ENCODE measurements around the gene BAZ2B. TPM values are rescaled to one million over a fixed set of nuclear protein-coding genes. Genes with fewer than 3 reads are reported as not detected.

Gene BAZ2B
- total and polyA plus RNA-seq, 9 of the 15 experiments (the other 6 are each of a cell fraction or from before 2014, with no cell fraction given), result 7.5 to 38.6 (median 19.8) TPM

- no peak for TF ChIP-seq CHD7 (IDR thresholded peaks at IDR 0.05; ENCODE audit: low read depth, low read length)
- TF ChIP-seq ZNF146 (CRISPR knock-in tag; IDR thresholded peaks at IDR 0.05; ENCODE audit: unreplicated experiment), result no peak
- no peak for TF ChIP-seq HDGF (IDR thresholded peaks at IDR 0.05)
- no peak for TF ChIP-seq ILK (tag; IDR thresholded peaks at IDR 0.05; ENCODE audit: borderline replicate concordance, low read depth)
- peak; percentile 89 for TF ChIP-seq POLR2H (tag; IDR thresholded peaks at IDR 0.05; ENCODE audit: low read depth)
- TF ChIP-seq CREB3L1 (IDR thresholded peaks at IDR 0.05; ENCODE audit: borderline replicate concordance, low read depth), result peak; percentile 77; the same call in 1 of the 2 replicates
- peak; percentile 68 for TF ChIP-seq GABPA (tag; conservative IDR thresholded peaks at IDR 0.05; ENCODE audit: low read depth)
- no peak for TF ChIP-seq ID3 (CRISPR knock-in tag; IDR thresholded peaks at IDR 0.05)
- peak; percentile 45; the same call in 1 of the 2 replicates for TF ChIP-seq ID3 (tag; IDR thresholded peaks at IDR 0.05)
- no peak for TF ChIP-seq RFX7 (CRISPR knock-in tag; IDR thresholded peaks at IDR 0.05)
- peak; percentile 82 for TF ChIP-seq TBP (optimal IDR thresholded peaks at IDR 0.05; ENCODE audit: low read depth, low read length)
- peak; percentile 71 for TF ChIP-seq DIDO1 (tag; IDR thresholded peaks at IDR 0.05; ENCODE audit: low read depth)
- no peak for TF ChIP-seq TSC22D4 (tag; IDR thresholded peaks at IDR 0.05)
- TF ChIP-seq NFATC3 (IDR thresholded peaks at IDR 0.05), result no peak
- no peak for TF ChIP-seq TEAD2 (tag; IDR thresholded peaks at IDR 0.05)
Measured at GRCh38 chr2:159286709-159287441, 329.5 kb downstream of the BAZ2B start (continued).

All from K562 (cell line).